HG03439 (cell line): ENCODE measurements around the gene KCNJ14.

Experiments used
- ATAC-seq: cut with Tn5 transposase; IDR thresholded peaks from one replicate; pipeline ENCODE4 v1.9.1; 2021; ENCODE audit warnings: mild to moderate bottlenecking, moderate library complexity; ENCODE audit not compliant: unreplicated experiment

KCNJ14 gene

DNA sequence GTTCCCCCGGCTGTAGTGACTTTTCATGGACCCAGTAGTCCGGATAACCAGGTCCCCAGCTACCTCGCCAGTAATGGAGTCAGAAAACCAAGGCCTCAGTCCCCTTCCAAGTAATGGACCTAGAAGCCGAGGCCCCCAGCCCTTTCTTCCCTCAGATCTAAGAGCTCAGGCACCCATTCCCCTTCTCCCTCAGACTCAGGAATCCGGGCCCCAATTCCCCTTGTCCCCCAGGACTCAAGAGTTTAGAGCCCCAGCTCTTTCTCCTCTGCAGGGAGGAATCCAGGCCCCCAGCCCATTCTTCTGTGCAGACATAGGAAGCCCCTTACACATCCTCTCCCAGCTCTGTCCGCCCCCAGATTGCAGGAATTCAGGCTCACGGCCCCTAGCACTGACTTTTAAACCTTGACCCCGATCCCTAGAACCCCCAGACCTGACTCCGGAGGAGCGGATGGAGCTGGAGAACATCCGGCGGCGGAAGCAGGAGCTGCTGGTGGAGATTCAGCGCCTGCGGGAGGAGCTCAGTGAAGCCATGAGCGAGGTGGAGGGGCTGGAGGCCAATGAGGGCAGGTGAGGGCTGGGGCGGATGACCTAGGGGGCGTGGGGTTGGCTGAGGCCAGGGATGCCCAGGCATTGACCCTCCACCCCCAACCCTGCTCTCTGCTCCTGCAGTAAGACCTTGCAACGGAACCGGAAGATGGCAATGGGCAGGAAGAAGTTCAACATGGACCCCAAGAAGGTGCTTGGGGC is 14.7 kb downstream of the KCNJ14 start:
- ATAC-seq, result no peak

DNA sequence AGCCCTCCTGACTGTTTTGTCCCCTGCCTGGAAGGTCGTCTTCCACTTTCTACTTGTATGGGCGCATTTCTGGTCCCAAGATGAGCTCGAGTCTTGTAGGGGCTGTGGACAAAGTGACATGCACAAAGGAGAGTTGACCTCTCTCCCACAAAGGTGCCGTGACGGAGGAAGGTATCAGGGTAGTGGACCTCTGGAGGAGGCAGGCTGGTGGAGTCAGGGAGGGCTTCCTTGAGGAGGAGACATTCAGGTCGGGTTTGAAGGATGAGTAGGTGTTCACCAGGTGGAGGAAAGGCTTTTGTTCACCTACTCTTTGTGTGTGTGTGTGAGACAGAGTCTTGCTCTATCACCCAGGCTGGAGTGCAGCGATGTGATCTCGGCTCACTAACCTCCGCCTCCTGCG is 15.5 kb downstream of the KCNJ14 start:
- ATAC-seq, result no peak

DNA sequence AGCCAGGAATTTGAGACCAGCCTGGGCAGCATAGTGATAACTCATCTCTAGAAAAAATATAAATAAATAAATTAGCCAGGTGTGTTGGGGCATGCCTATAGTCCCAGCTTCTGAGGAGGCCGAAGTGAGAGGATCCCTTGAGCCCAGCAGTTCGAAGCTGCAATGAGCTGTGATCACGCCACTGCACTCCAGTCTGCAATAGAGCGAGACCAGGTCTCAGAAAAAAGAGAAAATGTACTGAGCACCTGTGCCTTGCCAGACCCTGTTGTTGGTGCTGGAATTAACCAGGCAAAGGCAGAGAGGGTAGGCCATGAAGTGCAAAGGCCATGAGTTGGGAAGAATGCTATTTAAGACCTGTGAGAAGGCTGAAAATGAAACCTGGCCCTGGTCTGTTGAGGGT is 16.5 kb downstream of the KCNJ14 start:
- no peak for ATAC-seq

DNA sequence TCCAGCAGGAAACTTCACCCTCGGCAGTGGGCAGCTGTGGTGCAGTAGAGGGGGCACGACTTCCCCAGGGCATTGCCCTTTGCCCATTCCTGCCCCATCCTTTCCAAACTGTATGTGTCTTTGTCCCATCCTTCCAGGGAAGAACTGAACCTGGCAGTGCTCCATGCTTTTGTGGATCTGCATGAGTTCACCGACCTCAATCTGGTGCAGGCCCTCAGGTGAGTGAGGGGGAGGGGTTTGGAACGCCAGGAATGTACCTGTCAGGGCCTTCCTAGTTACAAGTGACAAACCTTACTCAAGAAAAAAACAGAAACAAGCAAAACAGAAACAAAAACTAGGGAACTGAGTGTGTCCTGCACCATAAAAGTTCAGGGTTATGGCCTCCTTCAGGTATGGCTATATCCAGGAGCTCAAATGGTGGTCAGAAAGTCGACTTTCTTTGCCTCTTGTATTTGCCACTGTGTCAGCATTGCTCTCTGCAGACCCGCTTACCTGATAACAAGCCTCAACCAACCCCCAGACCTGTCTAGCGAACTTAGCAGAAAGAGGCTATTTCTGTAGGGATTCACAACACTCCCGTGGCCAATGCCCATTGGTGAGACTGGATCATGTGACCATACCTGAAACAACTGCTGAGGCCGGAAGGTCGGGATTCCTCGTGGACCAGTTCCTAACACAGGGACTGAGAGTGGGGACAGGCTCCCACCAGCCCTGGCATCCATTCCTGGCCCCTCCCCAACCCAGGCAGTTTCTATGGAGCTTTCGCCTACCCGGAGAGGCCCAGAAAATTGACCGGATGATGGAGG is 18.0 kb downstream of the KCNJ14 start:
- no peak for ATAC-seq

DNA sequence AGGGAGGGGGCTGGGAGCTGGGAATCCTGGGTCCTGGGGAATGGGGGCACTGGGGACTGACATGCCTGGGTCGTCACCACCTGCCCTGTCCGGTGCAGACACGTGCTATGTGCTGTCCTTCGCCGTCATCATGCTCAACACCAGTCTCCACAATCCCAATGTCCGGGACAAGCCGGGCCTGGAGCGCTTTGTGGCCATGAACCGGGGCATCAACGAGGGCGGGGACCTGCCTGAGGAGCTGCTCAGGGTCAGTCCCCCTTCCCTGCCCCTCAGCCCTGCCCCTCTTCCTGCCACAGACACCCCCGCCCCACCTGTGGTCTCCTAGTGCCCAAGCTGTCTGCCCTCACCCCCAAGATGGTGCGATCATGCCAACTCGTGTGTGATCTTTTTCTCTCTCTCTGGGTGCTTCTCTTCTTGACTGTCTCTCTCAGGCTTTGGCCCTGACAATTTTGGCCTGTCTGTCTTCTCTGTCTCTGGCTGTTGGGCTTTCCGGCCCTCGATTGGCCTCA is 18.8 kb downstream of the KCNJ14 start:
- ATAC-seq, result no peak

- ATAC-seq, result no peak
Measured at GRCh38 chr19:48475369-48476068, 20.1 kb downstream of the KCNJ14 start.

DNA sequence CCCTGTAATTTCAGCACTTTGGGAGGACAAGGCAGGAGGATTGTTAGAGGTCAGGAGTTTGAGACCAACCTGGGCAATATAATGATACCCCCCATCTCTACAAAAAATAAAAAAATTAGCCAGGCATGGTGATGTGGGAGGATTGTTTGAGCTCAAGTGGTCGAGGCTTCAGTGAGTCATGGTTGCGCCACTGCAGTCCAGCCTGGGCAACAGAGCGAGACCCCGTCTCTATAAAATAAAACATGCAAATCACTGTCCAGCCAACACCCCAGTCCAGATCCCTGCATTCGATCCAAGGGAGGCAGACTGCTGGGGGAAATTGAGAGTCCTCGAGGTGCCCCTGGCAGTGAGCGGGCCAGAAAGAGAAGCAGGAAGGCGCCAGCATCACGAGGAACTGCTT is 20.8 kb downstream of the KCNJ14 start:
- no peak for ATAC-seq

- no peak for ATAC-seq
Measured at GRCh38 chr19:48477067-48477685, 21.8 kb downstream of the KCNJ14 start.

DNA sequence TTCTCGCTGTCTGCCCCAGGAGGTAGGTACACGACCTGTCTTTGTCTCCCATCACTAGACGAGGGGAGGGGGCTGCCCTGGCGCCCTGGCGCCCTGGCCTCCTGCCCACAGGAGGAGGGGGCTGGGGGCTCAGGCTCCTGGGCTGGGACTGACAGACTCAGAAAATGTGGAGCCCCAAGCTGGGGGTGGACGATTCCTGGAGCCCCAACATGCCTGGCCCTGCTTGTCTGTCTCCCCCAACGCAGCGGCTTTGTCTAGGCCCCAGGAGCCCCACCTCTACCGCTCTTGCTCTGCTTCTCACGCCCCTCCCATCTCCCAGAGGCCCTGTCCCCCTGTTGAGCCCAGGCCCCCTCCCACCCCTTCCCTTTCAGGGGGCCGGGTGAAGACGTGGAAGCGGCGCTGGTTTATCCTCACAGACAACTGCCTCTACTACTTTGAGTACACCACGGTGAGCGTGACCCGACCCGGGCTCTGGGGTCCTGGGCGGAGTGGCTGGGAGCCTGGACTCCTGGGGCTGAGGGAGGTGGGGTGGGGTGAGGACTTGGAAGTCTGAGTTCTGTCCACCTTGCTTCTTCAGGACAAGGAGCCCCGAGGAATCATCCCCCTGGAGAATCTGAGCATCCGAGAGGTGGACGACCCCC is 22.4 kb downstream of the KCNJ14 start:
- ATAC-seq, result no peak

GRCh38 chr19:48478339-48479256 is 23.2 kb downstream of the KCNJ14 start:
- no peak for ATAC-seq

GRCh38 chr19:48479686-48480085 is 24.3 kb downstream of the KCNJ14 start:
- no peak for ATAC-seq

DNA sequence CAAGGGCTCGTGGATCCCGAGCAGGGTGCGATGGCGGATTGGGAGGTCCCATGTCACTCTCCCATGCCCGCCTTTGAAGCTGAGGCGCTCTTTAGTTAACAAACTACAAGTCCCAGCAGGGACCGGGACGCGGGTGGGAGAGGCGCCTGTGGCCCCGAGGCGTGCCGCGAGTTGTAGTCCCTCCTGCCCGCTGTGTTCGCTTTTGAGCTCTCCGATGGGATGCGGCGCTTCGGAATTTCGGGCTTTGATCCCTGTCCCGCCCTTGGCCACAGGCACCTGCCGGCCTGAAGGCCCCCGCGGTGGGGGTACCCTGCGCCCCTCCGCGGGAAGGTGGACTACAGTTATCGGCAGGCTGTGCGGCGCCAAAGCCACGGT is 24.8 kb downstream of the KCNJ14 start:
- no peak for ATAC-seq

DNA sequence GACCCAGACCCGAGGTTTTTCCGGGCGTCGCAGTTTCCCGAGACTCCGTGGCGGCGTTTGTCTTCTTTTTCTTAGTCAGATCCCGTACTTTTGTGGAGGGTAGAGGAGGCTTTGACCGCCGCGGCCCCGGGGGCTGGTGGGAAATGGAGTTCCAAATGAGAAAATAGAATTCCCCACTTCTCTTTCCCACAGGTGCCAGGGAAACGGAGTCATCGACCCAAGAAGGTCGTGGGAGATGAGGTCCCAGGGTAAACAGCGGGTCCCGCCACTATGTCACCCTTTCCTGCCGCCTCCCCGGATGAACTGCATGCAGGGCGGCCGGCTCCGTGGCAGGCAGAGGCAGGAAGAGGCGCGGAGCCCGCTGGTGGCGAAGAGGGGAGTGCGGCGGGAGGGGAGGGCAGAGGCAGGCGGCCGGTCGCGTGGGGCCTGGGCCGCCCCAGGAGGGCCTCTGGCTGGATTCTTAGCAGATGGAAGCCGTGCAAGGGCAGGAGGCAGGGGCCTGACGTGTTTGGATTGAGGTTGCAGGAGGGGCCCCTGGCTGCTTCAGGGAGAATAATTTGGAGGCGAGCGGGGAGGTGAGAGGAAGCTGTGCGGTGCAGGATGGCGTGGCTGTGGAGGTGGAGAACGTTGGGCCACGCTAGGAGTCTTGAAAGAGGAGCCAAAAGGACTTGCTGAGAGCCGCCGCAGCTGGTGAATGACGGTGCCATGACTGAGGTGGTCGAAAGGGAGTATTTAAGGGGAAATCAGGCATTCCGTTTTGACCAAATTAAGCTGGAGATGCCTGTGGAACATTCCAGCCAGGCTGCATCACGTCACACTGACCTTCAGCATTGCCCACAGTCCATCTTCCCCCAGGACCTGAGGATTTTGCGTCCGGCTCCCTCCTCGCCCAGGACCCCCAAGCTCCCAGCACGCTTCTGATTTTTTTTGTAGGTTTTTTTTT is 25.5 kb downstream of the KCNJ14 start:
- ATAC-seq, result no peak

DNA sequence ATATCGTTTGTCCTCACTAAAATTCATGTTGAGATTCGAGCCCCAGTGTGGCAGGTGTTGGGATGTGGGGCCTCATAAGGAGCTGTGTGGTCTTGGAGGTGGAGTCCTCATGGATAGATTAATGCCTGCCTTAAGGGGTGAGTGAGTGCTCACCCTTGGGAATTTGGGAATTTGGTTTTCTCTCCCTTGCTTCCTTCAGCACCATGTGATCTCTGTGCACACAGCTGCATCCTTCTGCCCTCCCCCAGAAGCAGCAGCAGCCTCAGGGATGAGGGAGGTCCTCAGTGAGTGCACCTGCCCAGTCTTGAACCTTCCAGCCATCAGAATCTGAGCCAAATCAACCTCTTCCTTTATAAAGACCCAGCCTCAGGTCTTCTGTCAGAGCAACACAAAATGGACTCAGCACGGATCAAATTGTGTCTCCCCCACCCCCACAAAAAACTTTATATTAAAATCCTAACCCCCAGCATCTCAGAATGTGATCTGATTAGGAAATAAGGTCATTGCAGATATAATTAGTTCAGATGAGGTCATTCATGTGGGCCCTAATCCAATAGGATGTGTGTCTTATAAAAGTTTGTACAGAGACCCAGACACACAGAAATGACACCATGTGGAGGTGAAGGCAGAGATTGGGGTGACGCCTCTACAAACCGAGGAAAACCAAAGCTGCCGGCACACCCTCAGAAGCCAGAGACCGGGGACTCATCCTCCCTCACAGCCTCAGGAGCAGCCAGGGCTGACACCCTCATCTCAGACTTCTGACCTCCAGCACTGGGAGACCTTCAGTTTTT is 26.7 kb downstream of the KCNJ14 start:
- no peak for ATAC-seq

- no peak for ATAC-seq
Measured at GRCh38 chr19:48483301-48483700, 27.9 kb downstream of the KCNJ14 start.

DNA sequence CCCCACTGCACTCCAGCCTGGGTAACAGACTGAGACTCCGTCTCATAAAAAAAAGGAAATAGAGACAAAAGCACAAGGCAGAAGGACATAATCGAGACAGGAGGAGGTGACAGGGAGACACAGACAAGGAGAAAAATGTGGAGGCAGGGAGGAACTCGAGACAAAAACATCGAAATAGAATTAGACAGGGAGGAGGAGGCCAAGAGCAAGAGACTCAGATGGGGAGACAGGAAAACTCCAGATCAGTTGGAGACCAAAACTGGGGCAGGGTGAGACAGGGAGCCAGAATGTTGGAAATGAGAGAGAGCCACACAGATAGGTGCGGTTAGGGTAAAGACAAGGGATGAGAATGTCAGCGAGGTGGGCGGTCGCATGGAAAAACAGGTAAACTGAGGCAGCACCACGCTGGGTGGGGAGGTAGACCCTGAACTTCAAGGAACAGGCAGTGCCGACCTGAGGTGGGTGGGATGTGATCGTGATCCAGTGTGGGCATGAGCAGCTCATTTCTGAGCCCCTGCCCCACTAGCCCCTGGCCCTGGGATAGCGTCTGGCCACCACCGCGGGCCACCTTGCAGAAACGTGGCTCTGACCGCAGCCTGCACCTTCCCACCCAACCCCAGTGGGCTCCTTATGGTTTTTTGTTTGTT is 29.0 kb downstream of the KCNJ14 start:
- no peak for ATAC-seq

DNA sequence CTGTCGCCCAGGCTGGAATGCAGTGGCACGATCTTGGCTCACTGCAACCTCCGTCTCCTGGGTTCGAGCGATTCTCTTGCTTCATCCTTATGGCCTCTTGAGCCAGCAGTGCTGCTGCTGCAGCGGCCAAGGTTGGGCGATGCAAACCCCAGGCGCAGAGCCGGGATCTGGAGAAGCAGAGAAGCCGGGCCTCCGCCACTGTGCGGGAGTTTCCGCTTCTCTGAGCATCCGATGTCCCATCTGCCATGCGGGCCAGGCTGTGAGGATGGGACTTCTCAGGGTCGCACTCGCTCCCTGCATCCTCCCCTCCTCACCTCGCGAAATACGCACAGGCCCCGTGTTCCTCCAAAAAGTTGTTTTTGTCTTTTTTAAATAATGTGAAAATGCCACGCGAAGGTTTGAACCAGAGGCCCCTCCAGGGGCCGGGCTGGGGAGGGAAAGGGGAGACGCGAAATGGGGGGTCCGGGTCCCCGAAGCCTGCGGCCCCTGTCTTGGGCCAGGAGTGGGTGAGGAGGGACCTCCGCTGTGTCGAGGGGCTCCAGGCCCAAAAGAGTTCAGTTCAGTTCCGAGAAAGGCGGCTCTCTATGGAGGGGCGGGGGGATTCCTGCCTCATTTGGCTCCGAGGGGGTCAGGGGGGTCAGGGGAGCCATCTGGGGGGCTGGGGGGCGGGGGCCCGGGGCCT is 29.7 kb downstream of the KCNJ14 start:
- ATAC-seq, result no peak
